MM.1S (cell line): ENCODE measurements around the gene ELMO1.

Experiments
- DNase-seq: peaks from one replicate; pipeline ENCODE4 v3.0.0-alpha.2; 2015
- H2AFZ ChIP-seq: fragments of 300-600 bp; sonication (generic); 2 replicates; pipeline ENCODE4 v1.6.0; 2016; ENCODE audit warnings: antibody characterized with exemption, low read length
- H3F3A ChIP-seq: fragments of 300-600 bp; sonication (generic); 2 replicates; pipeline ENCODE4 v1.6.1; 2016; ENCODE audit warnings: mild to moderate bottlenecking, antibody characterized with exemption, low read length, moderate library complexity, mixed read lengths; ENCODE audit not compliant: insufficient read depth
- H3K27ac ChIP-seq: fragments of 300-600 bp; sonication (generic); 2 replicates; pipeline ENCODE4 v1.5.1; 2016; ENCODE audit warnings: mild to moderate bottlenecking, low read length
- H3K27me3 ChIP-seq: fragments of 300-600 bp; sonication (generic); replicated peaks from 2 replicates; pipeline ENCODE4 v1.6.0; 2016; ENCODE audit warnings: low read length; ENCODE audit not compliant: insufficient read depth
- H3K36me3 ChIP-seq: fragments of 300-600 bp; sonication (generic); replicated peaks from 2 replicates; pipeline ENCODE4 v1.6.1; 2016; ENCODE audit warnings: mild to moderate bottlenecking, low read length, mixed read lengths; ENCODE audit not compliant: insufficient read depth
- H3K4me1 ChIP-seq: fragments of 300-600 bp; sonication (generic); 2 replicates; pipeline ENCODE4 v1.6.1; 2016; ENCODE audit warnings: low read length, mixed read lengths
- H3K4me2 ChIP-seq: fragments of 300-600 bp; sonication (generic); 2 replicates; pipeline ENCODE4 v1.6.0; 2016; ENCODE audit warnings: low read depth, low read length
- H3K4me3 ChIP-seq: fragments of 300-600 bp; sonication (generic); 2 replicates; pipeline ENCODE4 v1.5.1; 2016; ENCODE audit warnings: low read length, mixed read lengths
- H3K79me2 ChIP-seq: fragments of 300-600 bp; sonication (generic); 2 replicates; pipeline ENCODE4 v1.6.1; 2016; ENCODE audit warnings: mixed run types, low read length, mixed read lengths
- H3K9ac ChIP-seq: fragments of 300-600 bp; sonication (generic); 2 replicates; pipeline ENCODE4 v1.6.1; 2016; ENCODE audit warnings: low read length, mixed read lengths
- H3K9me2 ChIP-seq: fragments of 300-600 bp; sonication (generic); replicated peaks from 2 replicates; pipeline ENCODE4 v1.6.1; 2016; ENCODE audit warnings: mild to moderate bottlenecking, low read length, mixed read lengths; ENCODE audit not compliant: insufficient read depth
- H3K9me3 ChIP-seq: fragments of 300-600 bp; sonication (generic); replicated peaks from 2 replicates; pipeline ENCODE4 v1.6.1; 2016; ENCODE audit warnings: mild to moderate bottlenecking, low read length, mixed read lengths; ENCODE audit not compliant: insufficient read depth
- H4K20me1 ChIP-seq: fragments of 300-600 bp; sonication (generic); 2 replicates; pipeline ENCODE4 v1.6.1; 2016; ENCODE audit warnings: mild to moderate bottlenecking, low read length, moderate library complexity, mixed read lengths; ENCODE audit not compliant: insufficient read depth
- CTCF ChIP-seq: fragments of 300-600 bp; sonication (generic); IDR thresholded peaks from 2 replicates; pipeline ENCODE4 v1.5.1; 2016; ENCODE audit warnings: antibody characterized with exemption, low read length, mixed read lengths
- EZH2 ChIP-seq: fragments of 300-600 bp; sonication (generic); optimal IDR thresholded peaks from 2 replicates; pipeline ENCODE3; 2017; ENCODE audit warnings: low read depth, mild to moderate bottlenecking, antibody characterized with exemption, low read length, mixed read lengths
- EZH2phosphoT487 ChIP-seq: fragments of 300-600 bp; sonication (generic); IDR thresholded peaks from 2 replicates; pipeline ENCODE4 v1.6.1; 2018; ENCODE audit warnings: antibody characterized with exemption, low read length

ELMO1 gene

GRCh38 chr7:37149773-37150124, 298.9 kb downstream of the ELMO1 start:
- Histone ChIP-seq H3K27me3 (no peaks in the 10 kb centered on the region), H3K27ac (no peak overlapping the region), H3K36me3 (no peaks in the 10 kb centered on the region), H3K9ac (no peak overlapping the region), H3K4me1 (no peaks in the 10 kb centered on the region), H3K9me2 (no peaks in the 10 kb centered on the region), H3K4me3 (no peak overlapping the region), H3K79me2 (no peaks in the 10 kb centered on the region), H2AFZ (no peak overlapping the region), H3F3A (no peaks in the 10 kb centered on the region), H3K9me3 (no peaks in the 10 kb centered on the region), H4K20me1 (no peaks in the 10 kb centered on the region), H3K4me2 (no peak overlapping the region)
- no peak for DNase-seq
- TF ChIP-seq EZH2phosphoT487, result no peak
- TF ChIP-seq CTCF, result no peak
- no peak for TF ChIP-seq EZH2

GRCh38 chr7:37149051-37149772, 299.5 kb downstream of the ELMO1 start:
- H3K79me2 ChIP-seq, result no peaks in the 10 kb centered on the region
- H3K9me3 ChIP-seq, result no peaks in the 10 kb centered on the region
- DNase-seq, result no peak
- H3K27me3 ChIP-seq, result no peaks in the 10 kb centered on the region
- no peaks in the 10 kb centered on the region for H3K36me3 ChIP-seq
- H3K4me3 ChIP-seq, result no peak overlapping the region
- no peak overlapping the region for H3K27ac ChIP-seq
- no peaks in the 10 kb centered on the region for H4K20me1 ChIP-seq
- H3K9me2 ChIP-seq, result no peaks in the 10 kb centered on the region
- no peak overlapping the region for H3K4me2 ChIP-seq
- no peaks in the 10 kb centered on the region for H3F3A ChIP-seq
- no peaks in the 10 kb centered on the region for H3K4me1 ChIP-seq
- H2AFZ ChIP-seq, result no peak overlapping the region
- TF ChIP-seq CTCF (no peak), EZH2 (no peak), EZH2phosphoT487 (no peak)
- no peak overlapping the region for H3K9ac ChIP-seq

GRCh38 chr7:37145682-37146081, 303.0 kb downstream of the ELMO1 start:
- no peaks in the 10 kb centered on the region for H3K4me1 ChIP-seq
- no peaks in the 10 kb centered on the region for H3K9me2 ChIP-seq
- H3K4me3 ChIP-seq, result no peak overlapping the region
- H3K4me2 ChIP-seq, result no peak overlapping the region
- no peaks in the 10 kb centered on the region for H3K27me3 ChIP-seq
- no peaks in the 10 kb centered on the region for H4K20me1 ChIP-seq
- no peak overlapping the region for H3K9ac ChIP-seq
- DNase-seq, result no peak
- no peak overlapping the region for H3K27ac ChIP-seq
- H3K79me2 ChIP-seq, result peaks cover under 1% of the 10 kb centered on the region; the same call in 1 of the 2 replicates
- no peaks in the 10 kb centered on the region for H3K9me3 ChIP-seq
- H2AFZ ChIP-seq, result no peak overlapping the region
- no peak for TF ChIP-seq EZH2
- TF ChIP-seq EZH2phosphoT487, result no peak
- no peak for TF ChIP-seq CTCF
- no peaks in the 10 kb centered on the region for H3F3A ChIP-seq
- no peaks in the 10 kb centered on the region for H3K36me3 ChIP-seq
